ENCODE results near the gene AUNIP. TPM values are rescaled to one million over a fixed set of nuclear protein-coding genes. Genes with fewer than 3 reads are reported as not detected.
A peak's percentile ranks its signal among the peaks of the same experiment; 100 is the strongest.

AUNIP gene
- total RNA-seq, 1 experiment from 2014 or later = 9.4 TPM

GRCh38 chr1:25828491-25828890, 30.8 kb downstream of the AUNIP start:
- DNase-seq (ENCODE audit: low read depth) = no peak

GRCh38 chr1:25826571-25826970, 32.7 kb downstream of the AUNIP start:
- DNase-seq (ENCODE audit: low read depth) = no peak

- no peak for DNase-seq (ENCODE audit: low read depth)
These were observed 33.7 kb downstream of the AUNIP start for GRCh38 chr1:25825605-25826004.

- DNase-seq (ENCODE audit: low read depth) = no peak
These were observed 37.6 kb downstream of the AUNIP start for GRCh38 chr1:25821630-25822091.

- DNase-seq (ENCODE audit: low read depth) = no peak
These were observed 38.2 kb downstream of the AUNIP start for GRCh38 chr1:25821112-25821476.

GRCh38 chr1:25820247-25821111, 38.8 kb downstream of the AUNIP start:
- DNase-seq (ENCODE audit: low read depth) = peak; percentile 67

GRCh38 chr1:25819491-25820246, 39.6 kb downstream of the AUNIP start, which contains the start of gene MTFR1L:
Gene MTFR1L, plus strand, starts transcription at chr1:25819954. Its CDS starts 3,151 bp downstream, at chr1:25823105.
- DNase-seq (ENCODE audit: low read depth) = peak; percentile 90

- no peak for DNase-seq (ENCODE audit: low read depth)
These were observed 40.7 kb downstream of the AUNIP start for GRCh38 chr1:25818569-25818968.

- DNase-seq (ENCODE audit: low read depth) = no peak
These were observed 41.3 kb downstream of the AUNIP start for GRCh38 chr1:25817840-25818501.

GRCh38 chr1:25816112-25816718, 43.0 kb downstream of the AUNIP start:
- DNase-seq (ENCODE audit: low read depth) = no peak

- no peak for DNase-seq (ENCODE audit: low read depth)
These were observed 43.8 kb downstream of the AUNIP start for GRCh38 chr1:25815208-25816111.

GRCh38 chr1:25814549-25815087, 44.6 kb downstream of the AUNIP start:
- no peak for DNase-seq (ENCODE audit: low read depth)

GRCh38 chr1:25813734-25814471, 45.4 kb downstream of the AUNIP start:
- no peak for DNase-seq (ENCODE audit: low read depth)

GRCh38 chr1:25813071-25813733, 46.1 kb downstream of the AUNIP start:
- no peak for DNase-seq (ENCODE audit: low read depth)

- DNase-seq (ENCODE audit: low read depth) = no peak
These were observed 47.7 kb downstream of the AUNIP start for GRCh38 chr1:25811384-25812082.

- DNase-seq (ENCODE audit: low read depth) = peak; percentile 69
These were observed 48.6 kb downstream of the AUNIP start for GRCh38 chr1:25810341-25811299.

GRCh38 chr1:25809929-25810328, 49.3 kb downstream of the AUNIP start:
- no peak for DNase-seq (ENCODE audit: low read depth)
